Colonic mucosa (tissue), 4 donors: ENCODE data around the gene KDM4B. TPM values are rescaled to one million over a fixed set of nuclear protein-coding genes. Genes with fewer than 3 reads are reported as not detected.

Source experiments
- DNase-seq: peaks from one replicate; pipeline ENCODE4 v3.0.0-alpha.2; 2020
- H3K27ac ChIP-seq: fragments of 200-600 bp; one replicate; pipeline ENCODE4 v1.8.0; 2021
- H3K27me3 ChIP-seq: fragments of 200-600 bp; one replicate; pipeline ENCODE4 v1.8.0; 2021
- H3K36me3 ChIP-seq: fragments of 200-600 bp; one replicate; pipeline ENCODE4 v1.8.0; 2021
- H3K4me1 ChIP-seq: fragments of 200-600 bp; one replicate; pipeline ENCODE4 v1.8.0; 2021; ENCODE audit warnings: mild to moderate bottlenecking
- H3K4me3 ChIP-seq: fragments of 200-600 bp; one replicate; pipeline ENCODE4 v1.8.0; 2021
- H3K9ac ChIP-seq, 2 donors: one replicate each; pipeline ENCODE4 v1.7.0; 2013; ENCODE audit warnings: control low read depth in 2 of 2, low read depth in 2 of 2, low read length in 2 of 2
- H3K9me3 ChIP-seq: fragments of 200-600 bp; one replicate; pipeline ENCODE4 v1.8.0; 2021
- CTCF ChIP-seq: fragments of 200-600 bp; IDR thresholded peaks from one replicate; pipeline ENCODE4 v1.8.0; 2022; ENCODE audit warnings: antibody characterized with exemption, mild to moderate bottlenecking
- intact Hi-C: fragments of 100-400 bp; cut with DNase I; formaldehyde crosslinking; loops from one replicate; pipeline ENCODE4 v1.14.1; 2022
- total RNA-seq, 2 donors: library from RNA; stranded (reverse); fragmentation: NEBNext Ultra II Directional in 1 of 2; extraction: Animal tissue kit (Norgen Biotek cat#: 25700) in 1 of 2; gene quantifications; one replicate each; pipeline ENCODE4 v1.2.1, GENCODE V29; 2021
- donor health status: healthy.
- donor health status: DM: no; HTN: no; CAD: no.
- donor health status: DM: no; HTN: no; CAD: no.

KDM4B gene
- total RNA-seq, 2 donors from 2014 or later, result 35.2 to 52.9 TPM

GRCh38 chr19:5055457-5055776, 86.5 kb downstream of the KDM4B start:
- no peaks in the 10 kb centered on the region for H3K36me3 ChIP-seq
- TF ChIP-seq CTCF, result no peak
- H3K4me3 ChIP-seq, result no peak overlapping the region
- H3K9ac ChIP-seq, result no peak overlapping the region
- H3K27ac ChIP-seq, result no peak overlapping the region
- H3K9me3 ChIP-seq, result no peaks in the 10 kb centered on the region
- DNase-seq, result no peak
- intact Hi-C loops, result loop anchor here (10.0 kb wide), 1 partner anchor 99 kb away; no protein-coding TSS in a partner anchor
- H3K27me3 ChIP-seq, result no peaks in the 10 kb centered on the region
- H3K4me1 ChIP-seq, result no peaks in the 10 kb centered on the region

GRCh38 chr19:5057860-5058259, 88.9 kb downstream of the KDM4B start:
- H3K27me3 ChIP-seq, result no peaks in the 10 kb centered on the region
- TF ChIP-seq CTCF, result no peak
- H3K27ac ChIP-seq, result no peak overlapping the region
- intact Hi-C loops, result loop anchor here (10.0 kb wide), 1 partner anchor 97 kb away; no protein-coding TSS in a partner anchor
- H3K9ac ChIP-seq, result no peak overlapping the region
- H3K9me3 ChIP-seq, result no peaks in the 10 kb centered on the region
- no peak for DNase-seq
- no peaks in the 10 kb centered on the region for H3K36me3 ChIP-seq
- no peak overlapping the region for H3K4me3 ChIP-seq
- H3K4me1 ChIP-seq, result no peaks in the 10 kb centered on the region

- no peak for TF ChIP-seq CTCF
- H3K27me3 ChIP-seq, result no peaks in the 10 kb centered on the region
- H3K9me3 ChIP-seq, result no peaks in the 10 kb centered on the region
- intact Hi-C loops, result loop anchor here (10.0 kb wide), 1 partner anchor 96 kb away; no protein-coding TSS in a partner anchor
- no peak for DNase-seq
- no peak overlapping the region for H3K27ac ChIP-seq
- no peaks in the 10 kb centered on the region for H3K4me1 ChIP-seq
- no peak overlapping the region for H3K9ac ChIP-seq
- H3K4me3 ChIP-seq, result no peak overlapping the region
- no peaks in the 10 kb centered on the region for H3K36me3 ChIP-seq
Measured at GRCh38 chr19:5058521-5059212, 89.8 kb downstream of the KDM4B start.

GRCh38 chr19:5059213-5059574, 90.3 kb downstream of the KDM4B start:
- no peak overlapping the region for H3K4me3 ChIP-seq
- no peak for TF ChIP-seq CTCF
- no peaks in the 10 kb centered on the region for H3K36me3 ChIP-seq
- no peak for DNase-seq
- H3K27me3 ChIP-seq, result no peaks in the 10 kb centered on the region
- no peaks in the 10 kb centered on the region for H3K9me3 ChIP-seq
- no peak overlapping the region for H3K27ac ChIP-seq
- no peaks in the 10 kb centered on the region for H3K4me1 ChIP-seq
- no peak overlapping the region for H3K9ac ChIP-seq
- intact Hi-C loops, result loop anchor here (10.0 kb wide), 1 partner anchor 96 kb away; no protein-coding TSS in a partner anchor

- DNase-seq, result no peak
- Histone ChIP-seq H3K4me3 (no peak overlapping the region), H3K9ac (no peak overlapping the region), H3K4me1 (no peaks in the 10 kb centered on the region), H3K9me3 (no peaks in the 10 kb centered on the region), H3K27ac (no peak overlapping the region), H3K27me3 (no peaks in the 10 kb centered on the region), H3K36me3 (no peaks in the 10 kb centered on the region)
- no peak for TF ChIP-seq CTCF
- intact Hi-C loops, result loop anchor here (10.0 kb wide), 1 partner anchor 95 kb away; no protein-coding TSS in a partner anchor
Measured at GRCh38 chr19:5059793-5060192, 90.9 kb downstream of the KDM4B start.
